Keratinocyte (primary cell): ENCODE data around the gene KRT1. TPM values are rescaled to one million over a fixed set of nuclear protein-coding genes. Genes with fewer than 3 reads are reported as not detected.

Experiments
- DNase-seq: peaks from one replicate; pipeline ENCODE4 v3.0.0-alpha.2; 2011; ENCODE audit warnings: low read depth, missing footprints, low spot score
- FAIRE-seq: peaks from 2 replicates; lab custom pipeline; 2011; peaks lifted over from hg19 to GRCh38; lab: Jason Lieb, UNC
- H2AFZ ChIP-seq: 2 replicates; pipeline ENCODE4 v1.6.0; 2012; ENCODE audit warnings: low read length, control low read depth, inconsistent platforms; ENCODE audit not compliant: control insufficient read depth
- H3K27ac ChIP-seq: 2 replicates; pipeline ENCODE4 v1.5.1; 2011; ENCODE audit warnings: low read length; ENCODE audit not compliant: control insufficient read depth, insufficient read depth
- H3K27me3 ChIP-seq: 3 replicates; pipeline ENCODE4 v1.6.0; 2011; ENCODE audit warnings: low read length; ENCODE audit not compliant: control insufficient read depth, insufficient read depth; ENCODE audit errors: extremely low read depth
- H3K36me3 ChIP-seq, 2 experiments: 2 replicates in 1 of 2; 3 replicates in 1 of 2; pipeline ENCODE4 v1.5.1; 2011; ENCODE audit warnings: low read length in 2 of 2, mild to moderate bottlenecking in 1 of 2; ENCODE audit not compliant: control insufficient read depth in 2 of 2, insufficient read depth in 2 of 2; ENCODE audit errors: extremely low read depth in 1 of 2
- H3K4me1 ChIP-seq: 3 replicates; pipeline ENCODE4 v1.5.1; 2011; ENCODE audit warnings: low read length; ENCODE audit not compliant: control insufficient read depth, insufficient read depth; ENCODE audit errors: extremely low read depth
- H3K4me2 ChIP-seq: 3 replicates; pipeline ENCODE4 v1.6.0; 2011; ENCODE audit warnings: low read depth, low read length; ENCODE audit not compliant: control insufficient read depth, insufficient read depth; ENCODE audit errors: extremely low read depth
- H3K4me3 ChIP-seq, 3 experiments: fragments of 200-600 bp in 1 of 3; sonication (generic) in 1 of 3; 2 replicates in 2 of 3; 3 replicates in 1 of 3; pipeline ENCODE4 v1.5.1; 2011 to 2016; ENCODE audit warnings: low read length in 3 of 3, mild to moderate bottlenecking in 3 of 3, control low read depth in 2 of 3, inconsistent platforms in 1 of 3, low read depth in 1 of 3, mixed read lengths in 1 of 3, mixed run types in 1 of 3, moderate library complexity in 1 of 3; ENCODE audit not compliant: control insufficient read depth in 2 of 3, insufficient read depth in 2 of 3; ENCODE audit errors: extremely low read depth in 1 of 3
- H3K79me2 ChIP-seq: 2 replicates; pipeline ENCODE4 v1.6.0; 2012; ENCODE audit warnings: low read length; ENCODE audit not compliant: control insufficient read depth, insufficient read depth
- H3K9ac ChIP-seq: 3 replicates; pipeline ENCODE4 v1.6.0; 2011; ENCODE audit warnings: low read length; ENCODE audit not compliant: control insufficient read depth, insufficient read depth; ENCODE audit errors: extremely low read depth
- H3K9me1 ChIP-seq: 3 replicates; pipeline ENCODE4 v1.6.0; 2011; ENCODE audit warnings: low read length; ENCODE audit not compliant: control insufficient read depth, insufficient read depth; ENCODE audit errors: extremely low read depth
- H3K9me3 ChIP-seq: 2 replicates; pipeline ENCODE4 v1.5.1; 2012; ENCODE audit warnings: low read depth, low read length; ENCODE audit not compliant: control insufficient read depth
- H4K20me1 ChIP-seq: 3 replicates; pipeline ENCODE4 v1.6.0; 2011; ENCODE audit warnings: low read length; ENCODE audit not compliant: control insufficient read depth, insufficient read depth; ENCODE audit errors: extremely low read depth
- CTCF ChIP-seq, 3 experiments: IDR thresholded peaks in 1 of 3; conservative IDR thresholded peaks in 1 of 3; optimal IDR thresholded peaks in 1 of 3; 2 replicates in 2 of 3; 3 replicates in 1 of 3; pipeline versions ENCODE3 to v1.5.1; 2011; ENCODE audit warnings: low read length in 3 of 3, mild to moderate bottlenecking in 3 of 3, moderate library complexity in 2 of 3, control low read depth in 1 of 3, inconsistent platforms in 1 of 3; ENCODE audit not compliant: insufficient read depth in 2 of 3; ENCODE audit errors: extremely low read depth in 1 of 3
- EZH2 ChIP-seq: IDR thresholded peaks from one replicate; pipeline ENCODE4 v1.6.1; 2012; ENCODE audit warnings: inconsistent platforms, mild to moderate bottlenecking, low read length, moderate library complexity
- dilution Hi-C: fragments of 300-500 bp; cut with MboI; formaldehyde crosslinking; loops from one replicate; pipeline ENCODE4 v1.7.0; 2020; ENCODE audit warnings: low sequenced_read_pairs; ENCODE audit not compliant: extremely low pct_ligation_motif_present
- polyA plus RNA-seq, 5 experiments: library from polyadenylated mRNA; depleted of rRNA in 3 of 5; stranded (reverse) in 3 of 5; stranded (forward) in 1 of 5; unstranded in 1 of 5; fragments of >200 nt; gene quantifications; 1 replicate in 1 of 5; 2 replicates in 3 of 5; 3 replicates in 1 of 5; pipeline versions ENCODE4 v1.2.1 to v1.2.3, GENCODE V29; 2011 to 2012; ENCODE audit warnings: missing spikeins in 2 of 5, low read depth in 1 of 5, low replicate concordance in 1 of 5

The KRT1 gene
- polyA plus RNA-seq, 1 donor (not counting 4 experiments of a cell fraction or from before 2014, with no cell fraction given) = 92.2 TPM

GRCh38 chr12:52658196-52658595 lies 22.0 kb downstream of the KRT1 start:
- H2AFZ ChIP-seq = no peak overlapping the region
- dilution Hi-C loops = no loop called here
- FAIRE-seq = no peak

GRCh38 chr12:52657250-52657902 lies 22.8 kb downstream of the KRT1 start:
- FAIRE-seq = no peak
- TF ChIP-seq EZH2 (no peak), CTCF (optimal IDR thresholded peaks at IDR 0.05 in 1 of 3, IDR thresholded peaks at IDR 0.05 in 1 of 3, conservative IDR thresholded peaks at IDR 0.05 in 1 of 3; ENCODE audit: extremely low read depth in 1 of 3, insufficient read depth in 2 of 3, low read length in 3 of 3) (no peak)

More at GRCh38 chr12:52658196-52658595, 22.0 kb downstream of the KRT1 start:
- no peaks in the 10 kb centered on the region for H3K79me2 ChIP-seq
- H3K4me1 ChIP-seq = peaks cover 11% of the 10 kb centered on the region
- no peak for DNase-seq
- H4K20me1 ChIP-seq = no peaks in the 10 kb centered on the region
- H3K36me3 ChIP-seq = no peaks in the 10 kb centered on the region
- H3K9ac ChIP-seq = no peak overlapping the region
- H3K27me3 ChIP-seq = no peaks in the 10 kb centered on the region
- no peaks in the 10 kb centered on the region for H3K9me3 ChIP-seq
- TF ChIP-seq EZH2 (no peak), CTCF (optimal IDR thresholded peaks at IDR 0.05 in 1 of 3, IDR thresholded peaks at IDR 0.05 in 1 of 3, conservative IDR thresholded peaks at IDR 0.05 in 1 of 3; ENCODE audit: extremely low read depth in 1 of 3, insufficient read depth in 2 of 3, low read length in 3 of 3) (no peak)
- H3K9me1 ChIP-seq = no peaks in the 10 kb centered on the region
- no peak overlapping the region for H3K4me2 ChIP-seq
- no peak overlapping the region for H3K27ac ChIP-seq
- no peak overlapping the region for H3K4me3 ChIP-seq

More at GRCh38 chr12:52657250-52657902, 22.8 kb downstream of the KRT1 start:
- H3K36me3 ChIP-seq = no peaks in the 10 kb centered on the region
- H3K27ac ChIP-seq = no peak overlapping the region
- no peaks in the 10 kb centered on the region for H3K9me3 ChIP-seq
- DNase-seq = no peak
- H3K4me1 ChIP-seq = peaks cover 11% of the 10 kb centered on the region
- no peak overlapping the region for H2AFZ ChIP-seq
- H3K9me1 ChIP-seq = no peaks in the 10 kb centered on the region
- no peak overlapping the region for H3K9ac ChIP-seq
- no peaks in the 10 kb centered on the region for H3K79me2 ChIP-seq
- H3K4me3 ChIP-seq = no peak overlapping the region
- no peaks in the 10 kb centered on the region for H4K20me1 ChIP-seq
- no peaks in the 10 kb centered on the region for H3K27me3 ChIP-seq
- no peak overlapping the region for H3K4me2 ChIP-seq
- dilution Hi-C loops = no loop called here
